Neural progenitor cell (in vitro differentiated cells): ENCODE measurements around the gene TBC1D19. TPM values are rescaled to one million over a fixed set of nuclear protein-coding genes. Genes with fewer than 3 reads are reported as not detected.
"Not testable (repeated sequence)": the region's sequence is repeated elsewhere in the genome, so short reads cannot be mapped to it uniquely, and the experiment has no call there.

Source experiments
- DNase-seq: peaks from one replicate; pipeline ENCODE4 v3.0.0-alpha.2; 2016; ENCODE audit warnings: low spot score
- H2AFZ ChIP-seq: fragments of 200-600 bp; sonication (generic); replicated peaks from 2 replicates; pipeline ENCODE4 v1.6.1; 2016; ENCODE audit warnings: antibody characterized with exemption
- H3F3A ChIP-seq: fragments of 200-600 bp; sonication (generic); 2 replicates; pipeline ENCODE4 v1.6.1; 2016; ENCODE audit warnings: antibody characterized with exemption, low read depth
- H3K27ac ChIP-seq: fragments of 200-600 bp; sonication (generic); 2 replicates; pipeline ENCODE4 v1.5.1; 2016; ENCODE audit warnings: mild to moderate bottlenecking
- H3K27me3 ChIP-seq: fragments of 200-600 bp; sonication (generic); 2 replicates; pipeline ENCODE4 v1.6.1; 2016; ENCODE audit warnings: mild to moderate bottlenecking, moderate library complexity
- H3K36me3 ChIP-seq: fragments of 200-600 bp; sonication (generic); 2 replicates; pipeline ENCODE4 v1.5.1; 2016
- H3K4me1 ChIP-seq: fragments of 200-600 bp; sonication (generic); 2 replicates; pipeline ENCODE4 v1.6.1; 2016; ENCODE audit warnings: mixed run types
- H3K4me2 ChIP-seq: fragments of 200-600 bp; sonication (generic); 2 replicates; pipeline ENCODE4 v1.6.1; 2016
- H3K4me3 ChIP-seq: fragments of 200-600 bp; sonication (generic); 2 replicates; pipeline ENCODE4 v1.5.1; 2016
- H3K79me2 ChIP-seq: fragments of 200-600 bp; sonication (generic); 2 replicates; pipeline ENCODE4 v1.6.1; 2016; ENCODE audit warnings: low read depth
- H3K9ac ChIP-seq: fragments of 200-600 bp; sonication (generic); 2 replicates; pipeline ENCODE4 v1.6.1; 2016
- H3K9me3 ChIP-seq: fragments of 200-600 bp; sonication (generic); 2 replicates; pipeline ENCODE4 v1.5.1; 2016; ENCODE audit warnings: low read depth
- H4K20me1 ChIP-seq: fragments of 200-600 bp; sonication (generic); 2 replicates; pipeline ENCODE4 v1.6.1; 2016; ENCODE audit warnings: low read depth
- H3K27ac Mint-ChIP-seq: 3 replicates; pipeline ENCODE4 v1.8.0; 2021; ENCODE audit warnings: mixed read lengths
- H3K27me3 Mint-ChIP-seq: 2 replicates; pipeline ENCODE4 v1.8.0; 2022; ENCODE audit warnings: low read depth, mild to moderate bottlenecking, inconsistent platforms, moderate library complexity, mixed read lengths; ENCODE audit not compliant: insufficient read depth
- H3K36me3 Mint-ChIP-seq: 3 replicates; pipeline ENCODE4 v1.8.0; 2021; ENCODE audit warnings: mixed read lengths
- H3K4me1 Mint-ChIP-seq: 3 replicates; pipeline ENCODE4 v1.8.0; 2021; ENCODE audit warnings: mixed read lengths
- H3K4me3 Mint-ChIP-seq: 3 replicates; pipeline ENCODE4 v1.8.0; 2021; ENCODE audit warnings: mild to moderate bottlenecking, moderate library complexity, mixed read lengths
- H3K9me3 Mint-ChIP-seq: 3 replicates; pipeline ENCODE4 v1.8.0; 2020; ENCODE audit warnings: mixed read lengths
- EZH2 ChIP-seq: fragments of 200-600 bp; sonication (generic); IDR thresholded peaks from 2 replicates; pipeline ENCODE4 v1.6.1; 2017; ENCODE audit warnings: antibody characterized with exemption, mild to moderate bottlenecking, moderate library complexity
- EZH2phosphoT487 ChIP-seq: fragments of 200-600 bp; sonication (generic); IDR thresholded peaks from 2 replicates; pipeline ENCODE4 v1.6.1; 2017; ENCODE audit warnings: antibody characterized with exemption
- total RNA-seq: library from RNA; depleted of rRNA; stranded (reverse); fragments of >200 nt; gene quantifications from 2 replicates; pipeline ENCODE4 v1.2.3, GENCODE V29; 2015; ENCODE audit warnings: low replicate concordance
- TF ChIP-seq, protein P1 (sequence below): fragments of 200-600 bp; sonication (generic); IDR thresholded peaks from 2 replicates; pipeline ENCODE4 v1.5.1; 2017; ENCODE audit warnings: antibody characterized with exemption, mild to moderate bottlenecking

Gene TBC1D19
- 16.8 and 30.7 TPM in 2 replicates for total RNA-seq

DNA sequence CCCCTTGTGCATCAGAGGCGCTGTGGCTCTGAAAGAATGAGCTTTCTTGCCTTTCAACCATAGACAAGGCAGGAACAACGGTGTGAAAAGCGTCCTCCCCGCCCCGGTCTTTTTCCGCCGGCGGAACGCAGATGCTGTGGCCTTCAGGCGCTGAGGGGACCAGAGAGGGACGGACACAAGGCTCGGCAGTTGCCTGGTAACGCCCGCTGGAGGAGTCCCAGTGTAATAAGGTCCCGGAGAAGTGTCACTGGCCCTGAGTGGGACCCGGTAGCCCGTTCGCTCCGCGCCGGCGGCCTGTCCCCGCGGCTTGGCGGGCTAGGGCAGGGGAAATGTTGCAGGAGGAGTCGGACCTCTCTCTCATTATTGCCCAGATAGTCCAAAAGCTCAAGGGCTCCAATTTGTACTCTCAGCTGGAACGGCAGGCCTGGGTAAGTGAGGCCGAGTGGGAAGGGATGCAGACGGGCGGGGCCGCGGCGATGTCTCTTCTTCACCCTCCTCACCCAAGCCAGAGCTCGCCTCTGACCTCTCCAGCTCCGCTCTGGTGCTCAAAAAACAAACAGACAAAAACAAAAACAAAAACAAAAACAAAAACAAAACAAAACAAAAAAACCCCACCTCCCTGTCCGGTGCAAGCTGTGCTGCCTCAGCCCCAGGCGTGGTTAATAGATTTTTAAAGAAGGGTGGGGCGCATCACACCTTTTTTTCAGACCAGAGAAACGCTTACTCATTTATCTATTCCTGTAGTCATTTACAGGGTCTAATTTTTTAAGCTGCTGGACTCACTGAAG lies at the start of gene TBC1D19:
TBC1D19 (plus strand) TSS at position 220 of the 788 bp plus-strand sequence; CDS start at position 330, 110 bp downstream.
- H3K9me3 ChIP-seq, result no peaks in the 10 kb centered on the region
- H4K20me1 ChIP-seq, result no peaks in the 10 kb centered on the region
- Mint-ChIP-seq H3K27ac (peak within 1 kb of the TSS; percentile 86), H3K4me1 (peaks cover 16% of the 10 kb centered on the region), H3K27me3 (peaks cover 2% of the 10 kb centered on the region), H3K4me3 (peak within 1 kb of the TSS; percentile 97), H3K9me3 (peaks cover 4% of the 10 kb centered on the region), H3K36me3 (peaks cover 4% of the 10 kb centered on the region)
- H3K27me3 ChIP-seq, result no peaks in the 10 kb centered on the region
- H3K36me3 ChIP-seq, result no peaks in the 10 kb centered on the region
- no peak within 1 kb of the TSS for H3K27ac ChIP-seq
- DNase-seq, result peak; percentile 94
- peak within 1 kb of the TSS; percentile 34 for H3K9ac ChIP-seq
- H3F3A ChIP-seq, result no peaks in the 10 kb centered on the region
- TF ChIP-seq EZH2 (peak; percentile 56), EZH2phosphoT487 (no peak)
- TF ChIP-seq, protein P1, sequence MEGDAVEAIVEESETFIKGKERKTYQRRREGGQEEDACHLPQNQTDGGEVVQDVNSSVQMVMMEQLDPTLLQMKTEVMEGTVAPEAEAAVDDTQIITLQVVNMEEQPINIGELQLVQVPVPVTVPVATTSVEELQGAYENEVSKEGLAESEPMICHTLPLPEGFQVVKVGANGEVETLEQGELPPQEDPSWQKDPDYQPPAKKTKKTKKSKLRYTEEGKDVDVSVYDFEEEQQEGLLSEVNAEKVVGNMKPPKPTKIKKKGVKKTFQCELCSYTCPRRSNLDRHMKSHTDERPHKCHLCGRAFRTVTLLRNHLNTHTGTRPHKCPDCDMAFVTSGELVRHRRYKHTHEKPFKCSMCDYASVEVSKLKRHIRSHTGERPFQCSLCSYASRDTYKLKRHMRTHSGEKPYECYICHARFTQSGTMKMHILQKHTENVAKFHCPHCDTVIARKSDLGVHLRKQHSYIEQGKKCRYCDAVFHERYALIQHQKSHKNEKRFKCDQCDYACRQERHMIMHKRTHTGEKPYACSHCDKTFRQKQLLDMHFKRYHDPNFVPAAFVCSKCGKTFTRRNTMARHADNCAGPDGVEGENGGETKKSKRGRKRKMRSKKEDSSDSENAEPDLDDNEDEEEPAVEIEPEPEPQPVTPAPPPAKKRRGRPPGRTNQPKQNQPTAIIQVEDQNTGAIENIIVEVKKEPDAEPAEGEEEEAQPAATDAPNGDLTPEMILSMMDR, result peak; percentile 16
- peaks cover 5% of the 10 kb centered on the region for H3K4me1 ChIP-seq
- H3K79me2 ChIP-seq, result peaks cover 11% of the 10 kb centered on the region
- H2AFZ ChIP-seq, result peak within 1 kb of the TSS; percentile 98
- H3K4me2 ChIP-seq, result peak within 1 kb of the TSS; percentile 87
- H3K4me3 ChIP-seq, result peak within 1 kb of the TSS; percentile 74

GRCh38 chr4:26542991-26543390 lies 40.9 kb upstream of the TBC1D19 start:
- Histone ChIP-seq H3K4me3 (no peak overlapping the region), H4K20me1 (no peaks in the 10 kb centered on the region), H3K9me3 (peaks cover 6% of the 10 kb centered on the region), H3K4me2 (no peak overlapping the region), H3K79me2 (no peaks in the 10 kb centered on the region), H3K27me3 (no peaks in the 10 kb centered on the region), H3K9ac (no peak overlapping the region), H2AFZ (no peak overlapping the region), H3F3A (no peaks in the 10 kb centered on the region), H3K27ac (no peak overlapping the region), H3K4me1 (no peaks in the 10 kb centered on the region), H3K36me3 (no peaks in the 10 kb centered on the region)
- DNase-seq, result no peak
- Mint-ChIP-seq H3K4me1 (no peaks in the 10 kb centered on the region), H3K36me3 (no peaks in the 10 kb centered on the region), H3K9me3 (peaks cover 21% of the 10 kb centered on the region), H3K27ac (no peak overlapping the region), H3K4me3 (no peak overlapping the region), H3K27me3 (peaks cover 3% of the 10 kb centered on the region)
- TF ChIP-seq EZH2phosphoT487 (no peak), EZH2 (no peak)
- TF ChIP-seq, protein P1, result no peak

DNA sequence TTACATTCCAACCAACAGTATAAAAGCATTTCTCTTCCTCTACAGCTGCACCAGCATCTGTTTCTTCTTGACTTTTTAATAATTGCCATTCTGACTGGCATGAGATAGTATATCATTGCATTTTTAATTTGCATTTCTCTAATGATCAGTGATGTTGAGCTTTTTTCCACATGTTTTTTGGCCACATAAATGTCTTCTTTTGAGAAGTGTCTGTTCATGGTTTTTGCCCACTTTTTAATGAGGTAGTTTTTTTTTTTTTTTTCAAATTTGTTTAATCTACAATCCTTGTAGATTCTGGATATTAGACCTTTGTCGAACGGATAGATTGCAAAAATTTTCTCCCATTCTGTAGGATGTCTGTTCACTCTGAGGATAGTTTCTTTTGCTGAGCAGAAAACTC lies 39.5 kb upstream of the TBC1D19 start:
- H3K79me2 ChIP-seq, result no peaks in the 10 kb centered on the region
- H3K4me1 Mint-ChIP-seq, result no peaks in the 10 kb centered on the region
- H3K27me3 Mint-ChIP-seq, result peaks cover 5% of the 10 kb centered on the region
- no peaks in the 10 kb centered on the region for H4K20me1 ChIP-seq
- H3F3A ChIP-seq, result no peaks in the 10 kb centered on the region
- no peaks in the 10 kb centered on the region for H3K4me1 ChIP-seq
- H3K36me3 ChIP-seq, result no peaks in the 10 kb centered on the region
- peaks cover 6% of the 10 kb centered on the region for H3K9me3 ChIP-seq
- H3K9ac ChIP-seq, result no peak overlapping the region
- H3K27ac Mint-ChIP-seq, result no peak overlapping the region
- no peak overlapping the region for H3K27ac ChIP-seq
- no peaks in the 10 kb centered on the region for H3K27me3 ChIP-seq
- H3K36me3 Mint-ChIP-seq, result no peaks in the 10 kb centered on the region
- H3K9me3 Mint-ChIP-seq, result peaks cover 21% of the 10 kb centered on the region
- no peak overlapping the region for H3K4me3 ChIP-seq
- H2AFZ ChIP-seq, result no peak overlapping the region
- no peak for TF ChIP-seq EZH2
- TF ChIP-seq, protein P1, result no peak
- TF ChIP-seq EZH2phosphoT487, result no peak
- no peak for DNase-seq
- H3K4me3 Mint-ChIP-seq, result no peak overlapping the region
- H3K4me2 ChIP-seq, result no peak overlapping the region

- not testable (repeated sequence) for H3K4me3 Mint-ChIP-seq, H3K79me2 ChIP-seq, H3K9ac ChIP-seq, H3K4me1 ChIP-seq, H2AFZ ChIP-seq, H3K4me1 Mint-ChIP-seq, H3K27ac Mint-ChIP-seq, H3K36me3 ChIP-seq, H3K9me3 ChIP-seq, H3F3A ChIP-seq, H3K27me3 ChIP-seq, H4K20me1 ChIP-seq, H3K27me3 Mint-ChIP-seq, H3K4me3 ChIP-seq, H3K4me2 ChIP-seq, H3K36me3 Mint-ChIP-seq, DNase-seq, H3K27ac ChIP-seq
- peaks cover 34% of the 10 kb centered on the region for H3K9me3 Mint-ChIP-seq
Measured at GRCh38 chr4:26548379-26548778, 35.5 kb upstream of the TBC1D19 start.
